Subcutaneous adipose tissue (tissue), 4 donors: ENCODE measurements around the gene GTF2H3. TPM values are rescaled to one million over a fixed set of nuclear protein-coding genes. Genes with fewer than 3 reads are reported as not detected.

Source experiments
- total RNA-seq, 4 donors: library from RNA; depleted of rRNA; stranded (reverse); fragments of >200 nt; gene quantifications; one replicate each; pipeline ENCODE4 v1.1.0, GENCODE V29; 2016
- TF ChIP-seq, protein P1 (sequence below): fragments of 450-650 bp; IDR thresholded peaks from one replicate; pipeline ENCODE4 v1.5.1; 2016; ENCODE audit warnings: low read depth, mild to moderate bottlenecking, control low read depth, antibody characterized with exemption, moderate library complexity

Gene GTF2H3
- total RNA-seq, 4 donors from 2014 or later, result 14.3 to 32.1 (median 18.9) TPM

DNA sequence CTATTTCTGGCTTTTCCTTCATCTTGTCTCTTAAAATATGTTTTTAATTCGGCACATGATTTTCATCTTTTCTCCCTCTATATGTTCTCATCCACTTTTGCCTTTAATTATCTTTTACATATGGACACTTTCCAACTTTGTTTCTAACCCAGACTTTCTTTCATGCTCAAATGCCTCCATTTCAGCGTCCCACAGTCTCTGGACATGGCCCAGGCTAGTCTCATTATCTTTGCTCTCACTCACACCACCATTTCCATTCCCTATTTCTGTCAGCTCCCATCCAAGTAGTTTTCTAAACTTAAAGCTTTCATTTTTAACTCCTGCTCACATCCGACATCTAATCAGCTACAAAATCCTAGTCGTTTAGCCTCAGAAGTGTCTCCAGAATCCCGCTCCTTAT is 14.8 kb downstream of the GTF2H3 start:
- TF ChIP-seq, protein P1, sequence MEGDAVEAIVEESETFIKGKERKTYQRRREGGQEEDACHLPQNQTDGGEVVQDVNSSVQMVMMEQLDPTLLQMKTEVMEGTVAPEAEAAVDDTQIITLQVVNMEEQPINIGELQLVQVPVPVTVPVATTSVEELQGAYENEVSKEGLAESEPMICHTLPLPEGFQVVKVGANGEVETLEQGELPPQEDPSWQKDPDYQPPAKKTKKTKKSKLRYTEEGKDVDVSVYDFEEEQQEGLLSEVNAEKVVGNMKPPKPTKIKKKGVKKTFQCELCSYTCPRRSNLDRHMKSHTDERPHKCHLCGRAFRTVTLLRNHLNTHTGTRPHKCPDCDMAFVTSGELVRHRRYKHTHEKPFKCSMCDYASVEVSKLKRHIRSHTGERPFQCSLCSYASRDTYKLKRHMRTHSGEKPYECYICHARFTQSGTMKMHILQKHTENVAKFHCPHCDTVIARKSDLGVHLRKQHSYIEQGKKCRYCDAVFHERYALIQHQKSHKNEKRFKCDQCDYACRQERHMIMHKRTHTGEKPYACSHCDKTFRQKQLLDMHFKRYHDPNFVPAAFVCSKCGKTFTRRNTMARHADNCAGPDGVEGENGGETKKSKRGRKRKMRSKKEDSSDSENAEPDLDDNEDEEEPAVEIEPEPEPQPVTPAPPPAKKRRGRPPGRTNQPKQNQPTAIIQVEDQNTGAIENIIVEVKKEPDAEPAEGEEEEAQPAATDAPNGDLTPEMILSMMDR, result no peak

DNA sequence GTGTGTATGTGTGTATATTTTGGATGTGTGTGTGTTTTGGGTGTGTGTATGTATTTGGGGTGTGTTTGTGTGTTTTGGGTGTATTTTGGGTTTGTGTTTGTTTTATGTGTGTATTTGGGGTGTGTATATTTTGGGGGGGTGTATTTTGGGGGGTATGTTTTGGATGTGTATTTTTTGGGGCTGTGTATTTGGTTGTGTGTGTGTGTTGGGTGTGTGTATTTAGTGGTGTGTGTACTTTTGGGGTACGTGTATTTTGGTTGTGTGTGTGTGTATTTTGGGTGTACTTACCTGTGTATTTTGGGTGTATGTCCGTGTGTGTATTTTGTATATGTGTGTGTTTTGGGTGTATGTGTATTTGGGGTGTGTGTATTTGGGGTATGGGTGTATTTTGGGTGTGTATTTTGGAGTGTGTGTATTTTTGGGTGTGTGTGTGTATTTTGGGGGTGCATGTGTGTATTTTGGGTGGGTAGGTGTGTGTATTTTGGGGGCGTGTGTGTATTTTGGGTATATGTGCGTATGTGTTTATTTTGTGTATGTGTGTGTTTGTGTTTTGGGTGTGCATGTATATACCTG is 20.6 kb downstream of the GTF2H3 start:
- TF ChIP-seq, protein P1, result no peak

DNA sequence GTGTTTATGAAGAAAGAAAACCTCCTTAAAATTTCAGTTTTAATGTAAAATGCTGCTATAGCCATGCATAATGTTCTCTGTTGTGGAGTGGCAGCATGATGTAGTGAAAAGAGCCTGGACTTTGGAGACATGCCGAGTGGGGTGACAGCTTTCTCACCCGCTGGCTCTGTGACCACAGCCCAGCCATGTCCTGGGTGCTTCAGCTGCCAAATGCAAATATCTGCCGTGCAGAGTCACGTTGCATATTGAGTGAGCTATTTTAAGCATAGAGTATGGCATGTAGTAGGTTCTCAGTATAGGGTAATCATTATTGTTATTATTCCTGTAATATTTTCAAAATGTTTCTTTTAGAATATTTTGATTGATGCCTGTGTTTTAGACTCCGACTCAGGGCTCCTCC is 21.8 kb downstream of the GTF2H3 start:
- TF ChIP-seq, protein P1, result no peak

DNA sequence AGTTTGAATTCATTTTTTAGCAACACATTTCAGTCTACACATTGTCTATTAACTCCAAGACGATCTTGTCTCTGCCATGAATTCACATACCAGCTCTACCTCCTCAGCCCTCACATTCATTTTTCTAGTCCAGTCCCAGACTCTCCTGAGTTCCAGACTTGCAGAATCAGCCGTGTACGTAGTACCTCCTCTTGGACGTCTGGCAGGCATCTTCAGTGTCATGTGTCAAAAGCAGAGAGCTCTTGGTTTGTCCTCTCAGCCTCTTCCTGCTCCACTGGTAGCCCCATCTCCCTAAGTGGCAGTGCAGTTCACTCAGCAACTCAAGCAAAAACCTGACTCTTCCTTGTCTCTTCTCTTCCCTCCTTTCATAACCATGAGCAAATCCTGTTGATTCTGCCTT is 22.8 kb downstream of the GTF2H3 start:
- TF ChIP-seq, protein P1, result no peak

DNA sequence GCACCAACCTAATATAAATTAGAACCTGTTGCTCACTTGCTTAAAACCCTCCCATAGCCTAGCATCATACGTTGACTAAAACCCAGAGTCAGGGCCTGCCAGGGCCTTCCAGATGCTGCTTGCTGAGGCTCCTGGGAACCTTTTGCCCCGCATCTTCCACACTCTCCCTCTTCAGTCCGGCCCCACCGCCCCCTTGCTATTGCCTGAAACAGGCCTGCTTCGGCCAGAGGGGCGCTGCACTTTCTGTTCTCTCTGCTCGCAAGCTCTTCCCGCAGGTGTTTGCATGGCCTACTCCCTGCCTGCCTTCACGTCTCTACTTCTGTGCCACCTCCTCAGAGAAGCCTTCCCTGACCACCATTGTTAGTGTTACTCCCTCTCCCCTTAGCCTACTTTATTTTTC is 23.6 kb downstream of the GTF2H3 start:
- TF ChIP-seq, protein P1, result no peak

DNA sequence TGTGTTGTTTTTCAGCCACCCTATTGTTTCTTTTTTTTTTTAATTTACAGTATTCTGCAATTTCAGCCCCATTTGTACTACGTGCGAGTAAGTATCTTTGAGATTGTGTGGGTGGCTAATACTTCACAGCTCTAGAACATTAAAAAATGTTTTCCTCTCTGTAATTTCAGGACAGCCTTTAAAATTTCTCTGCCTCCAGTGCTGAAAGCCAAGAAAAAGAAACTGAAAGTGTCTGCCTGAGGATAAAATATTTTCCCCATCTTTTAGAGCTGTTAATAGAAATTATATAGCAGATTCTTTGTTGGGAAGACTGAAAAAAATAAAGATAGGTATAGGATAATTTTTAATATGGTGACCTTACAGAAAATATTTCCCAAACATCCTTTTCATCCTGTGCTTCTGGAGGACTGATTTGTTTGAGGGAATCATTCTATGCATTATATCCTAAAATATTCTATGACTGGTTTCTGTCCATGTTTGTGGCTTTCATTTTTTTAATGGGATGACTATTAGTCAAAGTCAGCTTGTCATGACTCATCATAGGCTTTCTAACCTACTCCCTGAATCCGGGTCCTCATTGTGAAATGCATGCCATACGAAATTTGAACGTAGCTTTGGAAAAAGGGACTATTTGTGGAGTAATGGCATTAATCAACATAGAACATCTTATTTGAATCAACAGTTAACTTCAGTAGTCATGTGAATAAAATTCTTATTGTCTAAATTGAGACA is 26.5 kb downstream of the GTF2H3 start:
- TF ChIP-seq, protein P1, result no peak

DNA sequence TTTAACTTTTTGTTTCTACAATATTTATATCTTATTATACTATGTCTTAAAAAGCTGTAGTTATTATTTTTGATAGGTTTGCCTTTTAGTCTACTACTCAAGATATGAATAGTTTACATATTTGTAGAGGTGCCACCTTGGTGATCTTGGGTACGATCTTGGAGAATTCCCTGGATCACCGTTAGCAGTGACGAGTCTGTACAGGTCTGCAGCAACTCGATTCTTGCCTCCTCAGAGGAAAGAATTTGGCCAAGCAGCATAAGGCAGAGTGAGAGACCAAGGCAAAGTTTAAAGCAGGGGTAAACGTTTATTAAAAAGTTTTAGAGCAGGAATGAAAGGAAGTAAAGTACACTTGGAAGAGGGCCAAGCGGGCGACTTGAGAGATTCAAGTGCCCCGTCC is 34.1 kb downstream of the GTF2H3 start:
- TF ChIP-seq, protein P1, result no peak
